ENCODE measurements around the gene TUSC2. TPM values are rescaled to one million over a fixed set of nuclear protein-coding genes. Genes with fewer than 3 reads are reported as not detected.

The TUSC2 gene, protein sequence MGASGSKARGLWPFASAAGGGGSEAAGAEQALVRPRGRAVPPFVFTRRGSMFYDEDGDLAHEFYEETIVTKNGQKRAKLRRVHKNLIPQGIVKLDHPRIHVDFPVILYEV
- polyA plus RNA-seq (2013, experiment 1 of 2), result 24.5 TPM
- 23.4 TPM for polyA plus RNA-seq (2013, experiment 2 of 2)

DNA sequence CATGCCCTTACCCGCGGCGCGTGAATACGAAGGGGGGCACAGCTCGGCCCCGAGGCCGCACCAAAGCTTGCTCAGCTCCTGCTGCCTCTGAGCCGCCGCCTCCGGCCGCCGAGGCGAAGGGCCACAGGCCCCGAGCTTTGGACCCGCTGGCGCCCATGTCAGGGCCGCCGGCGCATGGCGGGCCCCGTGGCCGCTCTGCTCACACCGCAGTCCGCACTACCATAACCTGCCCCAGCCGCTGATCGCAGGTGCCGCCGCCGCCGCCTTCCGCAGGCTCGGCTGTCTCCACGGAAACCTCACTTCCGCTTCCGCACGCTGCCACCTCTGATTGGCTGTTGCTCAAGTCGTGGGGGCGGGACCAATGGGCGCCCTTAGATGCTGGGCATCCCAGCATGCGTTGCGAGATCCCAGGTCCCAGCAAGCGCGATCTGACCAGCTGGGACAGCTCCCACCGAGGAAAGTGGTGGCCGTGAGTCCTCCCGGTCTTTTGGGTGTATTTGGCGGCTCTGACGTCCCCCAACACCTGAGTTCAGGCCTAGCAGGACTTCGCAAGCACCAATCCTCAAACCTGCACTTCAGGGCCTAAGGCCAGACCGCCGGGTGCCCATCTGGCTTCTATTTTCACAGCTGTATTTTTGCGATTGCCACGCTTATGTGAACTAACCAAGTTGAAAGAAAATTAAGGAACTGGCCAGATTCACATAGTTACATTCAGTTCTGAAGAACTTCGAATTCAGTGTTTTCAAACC lies at the start of gene TUSC2:
TSS of gene TUSC2 (minus strand) at position 281 of the 749 bp plus-strand sequence. CDS start at position 157, 124 bp downstream.
- WGBS (ENCODE audit: extremely low coverage, insufficient coverage, low lambda C conversion rate), result no CpG with 5 or more reads among the region's 55 CpGs
- peaks cover 13% of the 10 kb centered on the region for H3K36me3 ChIP-seq (ENCODE audit: control insufficient read depth, insufficient read depth, low read length)
- DNase-seq, result peak; percentile 99

DNA sequence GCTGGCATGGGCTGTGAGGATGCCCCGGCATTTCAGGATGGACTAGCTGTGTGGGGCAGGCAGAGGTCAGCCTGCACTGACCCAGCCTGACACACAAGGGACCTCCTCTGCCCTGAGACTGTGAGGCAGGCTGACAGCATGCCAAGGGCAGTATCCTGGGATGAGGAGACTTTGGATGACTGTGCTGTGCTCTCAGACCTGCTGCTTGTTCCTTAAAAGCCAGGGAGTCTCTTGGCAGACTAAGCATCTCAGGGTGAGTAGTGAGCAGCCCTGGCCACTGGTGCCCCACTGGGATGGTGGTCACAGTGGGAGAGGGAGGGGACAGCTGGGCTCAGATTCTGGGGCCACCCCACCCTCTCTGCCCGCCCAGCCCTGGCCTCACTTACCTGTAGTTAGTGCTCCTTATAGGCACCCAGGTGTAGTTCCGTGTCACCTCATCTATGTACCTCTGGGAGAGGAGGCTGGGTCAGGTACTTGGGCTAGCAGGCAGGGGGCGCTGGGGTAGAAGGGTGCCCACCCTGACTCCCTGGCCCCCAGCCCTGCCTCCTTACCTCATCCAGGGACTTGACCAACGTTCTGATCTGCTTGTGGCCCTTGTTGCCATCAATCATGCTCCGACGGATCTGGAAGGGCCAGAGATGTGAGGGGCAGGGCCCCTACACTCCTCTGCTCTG lies 47.4 kb upstream of the TUSC2 start:
- Histone ChIP-seq H2BK5ac (ENCODE audit: low read length) (no peak overlapping the region), H3K18ac (ENCODE audit: low read length) (no peak overlapping the region), H3K79me2 (ENCODE audit: control insufficient read depth, insufficient read depth, low read length) (no peaks in the 10 kb centered on the region), H3K23ac (ENCODE audit: low read length) (peak overlapping the region; percentile 16), H3K4ac (ENCODE audit: low read depth, low read length) (no peak overlapping the region), H3K36me3 (ENCODE audit: control insufficient read depth, insufficient read depth, low read length) (no peaks in the 10 kb centered on the region), H3K4me2 (ENCODE audit: low read length) (no peak overlapping the region), H4K8ac (ENCODE audit: low read depth, low read length) (no peak overlapping the region), H2BK120ac (ENCODE audit: low read depth, low read length) (no peak overlapping the region), H3K4me3 (ENCODE audit: low read length) (no peak overlapping the region), H4K5ac (ENCODE audit: low read length) (no peak overlapping the region), H2BK15ac (replicated peaks; ENCODE audit: low read depth) (no peak overlapping the region), H2AK5ac (ENCODE audit: low read length) (no peak overlapping the region), H3K9ac (ENCODE audit: low read length) (no peak overlapping the region), H3K27ac (ENCODE audit: low read depth, low read length) (no peak overlapping the region), H3K79me1 (ENCODE audit: low read length) (no peaks in the 10 kb centered on the region), H3K27me3 (ENCODE audit: insufficient read depth, low read length, poor library complexity) (no peaks in the 10 kb centered on the region), H3K56ac (ENCODE audit: low read length) (no peak overlapping the region), H3K4me1 (ENCODE audit: control insufficient read depth, low read depth, low read length) (peaks cover 3% of the 10 kb centered on the region)
- no peak for DNase-seq
- WGBS (ENCODE audit: extremely low coverage, insufficient coverage, low lambda C conversion rate), result no CpG with 5 or more reads among the region's 7 CpGs

More for the DNA sequence above, at the start of gene TUSC2:
- H3K27me3 ChIP-seq (ENCODE audit: insufficient read depth, low read length, poor library complexity), result no peaks in the 10 kb centered on the region
- H3K18ac ChIP-seq (ENCODE audit: low read length), result no peak within 1 kb of the TSS
- H3K4me3 ChIP-seq (ENCODE audit: low read length), result peak within 1 kb of the TSS; percentile 90
- H4K8ac ChIP-seq (ENCODE audit: low read depth, low read length), result no peak within 1 kb of the TSS
- H3K4me1 ChIP-seq (ENCODE audit: control insufficient read depth, low read depth, low read length), result peaks cover 3% of the 10 kb centered on the region
- peak within 1 kb of the TSS; percentile 95 for H3K4me2 ChIP-seq (ENCODE audit: low read length)
- H2BK15ac ChIP-seq (replicated peaks; ENCODE audit: low read depth), result no peak within 1 kb of the TSS
- peak within 1 kb of the TSS; percentile 89 for H3K9ac ChIP-seq (ENCODE audit: low read length)
- no peak within 1 kb of the TSS for H3K23ac ChIP-seq (ENCODE audit: low read length)
- H2BK5ac ChIP-seq (ENCODE audit: low read length), result no peak within 1 kb of the TSS
- peaks cover 8% of the 10 kb centered on the region for H3K79me1 ChIP-seq (ENCODE audit: low read length)
- no peak within 1 kb of the TSS for H4K5ac ChIP-seq (ENCODE audit: low read length)
- no peak within 1 kb of the TSS for H2AK5ac ChIP-seq (ENCODE audit: low read length)
- peak within 1 kb of the TSS; percentile 25 for H3K4ac ChIP-seq (ENCODE audit: low read depth, low read length)
- H3K79me2 ChIP-seq (ENCODE audit: control insufficient read depth, insufficient read depth, low read length), result peaks cover 13% of the 10 kb centered on the region
- no peak within 1 kb of the TSS for H3K27ac ChIP-seq (ENCODE audit: low read depth, low read length)
- H3K56ac ChIP-seq (ENCODE audit: low read length), result peak within 1 kb of the TSS; percentile 92
- H2BK120ac ChIP-seq (ENCODE audit: low read depth, low read length), result no peak within 1 kb of the TSS

DNA sequence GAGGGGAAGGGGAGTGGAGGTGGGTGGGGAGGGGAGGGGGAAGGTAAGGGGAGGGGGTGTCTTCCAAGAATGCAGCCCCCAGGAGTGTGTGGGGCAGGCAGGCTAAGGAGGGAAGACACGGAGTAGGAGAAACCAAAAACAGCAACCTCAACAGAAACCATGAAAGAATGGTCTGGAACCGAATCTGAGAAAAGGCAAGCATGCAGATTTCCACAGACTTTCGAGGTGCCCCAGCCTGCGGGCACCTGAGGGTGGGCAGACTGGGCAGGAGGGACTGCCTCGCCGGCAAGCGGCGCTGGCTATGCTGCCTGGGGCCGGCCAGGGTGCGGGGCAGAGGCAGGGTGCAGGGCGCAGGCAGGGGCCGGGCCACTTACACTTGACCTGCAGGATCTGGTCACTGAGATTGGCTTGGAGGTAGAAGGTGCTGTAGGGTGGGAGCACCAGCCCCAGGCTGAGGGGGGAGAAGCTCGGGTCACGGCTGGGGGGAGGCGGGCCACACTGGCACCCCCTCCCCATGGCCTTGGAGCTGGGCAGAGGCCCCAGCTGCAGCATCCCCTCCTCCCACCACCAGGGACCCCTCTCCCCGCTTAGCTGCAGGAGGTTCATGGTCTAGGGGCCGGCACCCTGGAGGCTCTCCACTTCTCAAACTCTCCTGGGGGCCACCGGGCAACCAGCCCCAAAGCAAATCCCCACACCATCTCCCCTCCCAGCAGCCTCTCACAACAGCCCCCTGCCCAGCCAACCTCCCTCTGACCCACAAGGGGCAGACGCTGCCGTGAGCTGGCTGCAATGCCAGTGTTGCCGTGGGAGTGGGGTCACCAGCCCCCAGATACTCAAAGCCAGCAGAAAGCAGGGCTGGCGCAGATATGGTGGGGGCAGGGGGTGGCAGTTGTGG lies 46.6 kb upstream of the TUSC2 start:
- H3K23ac ChIP-seq (ENCODE audit: low read length), result peak overlapping the region; percentile 16
- no peak overlapping the region for H4K5ac ChIP-seq (ENCODE audit: low read length)
- no peaks in the 10 kb centered on the region for H3K79me1 ChIP-seq (ENCODE audit: low read length)
- no peak overlapping the region for H3K4me2 ChIP-seq (ENCODE audit: low read length)
- H3K9ac ChIP-seq (ENCODE audit: low read length), result no peak overlapping the region
- no peaks in the 10 kb centered on the region for H3K36me3 ChIP-seq (ENCODE audit: control insufficient read depth, insufficient read depth, low read length)
- H3K18ac ChIP-seq (ENCODE audit: low read length), result peak overlapping the region; percentile 3
- no peaks in the 10 kb centered on the region for H3K79me2 ChIP-seq (ENCODE audit: control insufficient read depth, insufficient read depth, low read length)
- no peak overlapping the region for H2BK15ac ChIP-seq (replicated peaks; ENCODE audit: low read depth)
- H2AK5ac ChIP-seq (ENCODE audit: low read length), result no peak overlapping the region
- no peak overlapping the region for H2BK120ac ChIP-seq (ENCODE audit: low read depth, low read length)
- H3K27me3 ChIP-seq (ENCODE audit: insufficient read depth, low read length, poor library complexity), result no peaks in the 10 kb centered on the region
- H3K56ac ChIP-seq (ENCODE audit: low read length), result peak overlapping the region; percentile 73
- WGBS (ENCODE audit: extremely low coverage, insufficient coverage, low lambda C conversion rate), result no CpG with 5 or more reads among the region's 22 CpGs
- H3K4me3 ChIP-seq (ENCODE audit: low read length), result no peak overlapping the region
- H3K27ac ChIP-seq (ENCODE audit: low read depth, low read length), result no peak overlapping the region
- H3K4ac ChIP-seq (ENCODE audit: low read depth, low read length), result no peak overlapping the region
- no peak overlapping the region for H2BK5ac ChIP-seq (ENCODE audit: low read length)
- no peak for DNase-seq
- peaks cover 3% of the 10 kb centered on the region for H3K4me1 ChIP-seq (ENCODE audit: control insufficient read depth, low read depth, low read length)
- H4K8ac ChIP-seq (ENCODE audit: low read depth, low read length), result no peak overlapping the region

DNA sequence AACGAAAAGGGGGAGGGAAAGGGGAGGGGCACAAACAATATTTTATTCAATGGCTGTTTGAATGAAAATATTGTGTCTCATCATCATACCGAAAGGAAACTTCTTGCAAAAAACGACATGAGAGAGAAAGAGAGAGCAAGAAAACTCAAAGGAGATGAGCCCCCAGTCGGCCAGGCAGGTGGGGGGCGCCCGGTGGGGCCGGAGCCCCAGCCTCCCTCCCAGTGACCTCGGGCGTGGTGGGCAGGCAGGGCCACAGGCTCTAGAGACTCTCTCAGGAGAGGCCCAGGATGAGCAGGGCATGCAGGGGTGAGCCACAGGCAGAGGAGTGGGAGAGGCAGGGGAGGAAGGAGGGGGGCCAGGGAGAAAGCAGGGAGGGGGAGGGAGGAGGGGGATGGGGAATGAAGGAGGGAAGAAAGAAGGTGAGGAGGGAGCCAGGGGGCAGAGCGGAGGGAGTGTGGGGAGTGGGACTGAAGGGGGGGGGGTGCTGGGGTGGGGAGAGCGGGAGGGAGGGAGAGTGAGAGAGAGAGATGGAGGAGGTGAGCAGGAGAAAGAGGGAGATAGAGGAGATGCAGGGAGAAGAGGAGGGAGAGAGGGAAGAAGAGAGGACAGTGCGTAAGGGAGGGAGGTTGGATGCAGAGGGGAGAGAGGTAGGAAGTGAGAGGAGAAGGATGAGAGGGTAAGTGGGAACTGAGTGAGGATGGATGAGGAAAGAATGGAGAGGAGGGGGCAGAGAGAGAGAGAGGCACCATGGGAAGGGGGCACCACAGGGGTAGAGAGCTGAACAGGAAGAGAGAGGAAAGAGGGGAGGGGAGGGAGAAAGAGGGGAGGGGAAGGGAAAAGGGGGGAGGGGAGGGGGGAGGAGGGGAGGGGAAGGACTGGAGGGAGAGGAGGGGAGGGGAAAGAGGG lies 45.4 kb upstream of the TUSC2 start:
- H3K36me3 ChIP-seq (ENCODE audit: control insufficient read depth, insufficient read depth, low read length), result no peaks in the 10 kb centered on the region
- H3K79me2 ChIP-seq (ENCODE audit: control insufficient read depth, insufficient read depth, low read length), result no peaks in the 10 kb centered on the region
- no peak overlapping the region for H3K4me2 ChIP-seq (ENCODE audit: low read length)
- no peak overlapping the region for H3K4me3 ChIP-seq (ENCODE audit: low read length)
- H4K5ac ChIP-seq (ENCODE audit: low read length), result no peak overlapping the region
- H2BK15ac ChIP-seq (replicated peaks; ENCODE audit: low read depth), result no peak overlapping the region
- no peak overlapping the region for H2BK120ac ChIP-seq (ENCODE audit: low read depth, low read length)
- H3K18ac ChIP-seq (ENCODE audit: low read length), result no peak overlapping the region
- peak overlapping the region; percentile 40 for H2BK5ac ChIP-seq (ENCODE audit: low read length)
- no peak overlapping the region for H3K9ac ChIP-seq (ENCODE audit: low read length)
- DNase-seq, result peak; percentile 61
- H2AK5ac ChIP-seq (ENCODE audit: low read length), result no peak overlapping the region
- no peak overlapping the region for H3K23ac ChIP-seq (ENCODE audit: low read length)
- H3K56ac ChIP-seq (ENCODE audit: low read length), result peak overlapping the region; percentile 79
- WGBS (ENCODE audit: extremely low coverage, insufficient coverage, low lambda C conversion rate), result no CpG with 5 or more reads among the region's 12 CpGs
- no peak overlapping the region for H3K27ac ChIP-seq (ENCODE audit: low read depth, low read length)
- H3K4ac ChIP-seq (ENCODE audit: low read depth, low read length), result no peak overlapping the region
- H3K79me1 ChIP-seq (ENCODE audit: low read length), result no peaks in the 10 kb centered on the region
- peaks cover 3% of the 10 kb centered on the region for H3K4me1 ChIP-seq (ENCODE audit: control insufficient read depth, low read depth, low read length)
- H3K27me3 ChIP-seq (ENCODE audit: insufficient read depth, low read length, poor library complexity), result no peaks in the 10 kb centered on the region
- no peak overlapping the region for H4K8ac ChIP-seq (ENCODE audit: low read depth, low read length)

DNA sequence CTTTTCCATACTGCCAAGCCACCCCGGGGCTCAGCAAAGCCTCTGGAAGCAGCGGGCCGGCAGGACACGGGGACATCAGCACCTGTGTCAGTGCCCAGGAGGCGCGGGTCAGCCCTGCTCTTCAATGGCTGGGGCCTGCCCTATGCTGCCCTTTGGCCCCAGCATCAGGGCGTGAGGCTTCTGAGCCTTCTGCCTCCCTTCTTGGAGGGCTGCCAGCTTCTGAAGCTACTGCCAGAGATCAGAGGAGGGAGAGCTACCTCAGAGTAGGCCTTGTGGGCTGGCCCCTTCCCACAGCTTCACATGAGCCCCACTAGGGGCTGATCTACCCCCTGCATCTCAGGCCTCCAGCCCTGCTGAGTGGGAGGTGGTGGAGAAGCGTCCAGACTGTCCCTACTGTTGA lies 44.3 kb upstream of the TUSC2 start:
- no peak overlapping the region for H3K23ac ChIP-seq (ENCODE audit: low read length)
- no peak overlapping the region for H3K4me3 ChIP-seq (ENCODE audit: low read length)
- no peak overlapping the region for H3K18ac ChIP-seq (ENCODE audit: low read length)
- no peaks in the 10 kb centered on the region for H3K36me3 ChIP-seq (ENCODE audit: control insufficient read depth, insufficient read depth, low read length)
- H3K27me3 ChIP-seq (ENCODE audit: insufficient read depth, low read length, poor library complexity), result no peaks in the 10 kb centered on the region
- no peak overlapping the region for H2AK5ac ChIP-seq (ENCODE audit: low read length)
- H3K4ac ChIP-seq (ENCODE audit: low read depth, low read length), result no peak overlapping the region
- H3K79me2 ChIP-seq (ENCODE audit: control insufficient read depth, insufficient read depth, low read length), result no peaks in the 10 kb centered on the region
- H4K8ac ChIP-seq (ENCODE audit: low read depth, low read length), result no peak overlapping the region
- no peak overlapping the region for H2BK120ac ChIP-seq (ENCODE audit: low read depth, low read length)
- H4K5ac ChIP-seq (ENCODE audit: low read length), result no peak overlapping the region
- H2BK5ac ChIP-seq (ENCODE audit: low read length), result no peak overlapping the region
- H3K4me2 ChIP-seq (ENCODE audit: low read length), result no peak overlapping the region
- H3K4me1 ChIP-seq (ENCODE audit: control insufficient read depth, low read depth, low read length), result peaks cover 3% of the 10 kb centered on the region
- no CpG with 5 or more reads among the region's 8 CpGs for WGBS (ENCODE audit: extremely low coverage, insufficient coverage, low lambda C conversion rate)
- H3K9ac ChIP-seq (ENCODE audit: low read length), result no peak overlapping the region
- no peak overlapping the region for H2BK15ac ChIP-seq (replicated peaks; ENCODE audit: low read depth)
- no peak for DNase-seq
- no peak overlapping the region for H3K27ac ChIP-seq (ENCODE audit: low read depth, low read length)
- H3K56ac ChIP-seq (ENCODE audit: low read length), result no peak overlapping the region
- H3K79me1 ChIP-seq (ENCODE audit: low read length), result no peaks in the 10 kb centered on the region
